SKM-1 treated with dmso at 0.1 percent for 144 hours (cell line): Measurements from ENCODE around the gene TSPAN32.

ENCODE experiments used
- DNase-seq: peaks from one replicate; lab custom pipeline; 2025; ENCODE audit not compliant: unreplicated experiment; lab: John Stamatoyannopoulos, UW

The TSPAN32 gene

GRCh38 chr11:2301631-2302305 lies at the start of gene TSPAN32, which contains the start of gene C11orf21:
TSPAN32 (plus strand) TSS chr11:2302013; CDS start chr11:2302150, 137 bp downstream.
C11orf21 (minus strand) TSS chr11:2301918; CDS start chr11:2301808, 110 bp downstream.
- peak; percentile 96 for DNase-seq

GRCh38 chr11:2252018-2252417 lies 49.8 kb upstream of the TSPAN32 start:
- no peak for DNase-seq

GRCh38 chr11:2256293-2256913 lies 45.4 kb upstream of the TSPAN32 start:
- no peak for DNase-seq

- no peak for DNase-seq
Measured at GRCh38 chr11:2256951-2257700, 44.7 kb upstream of the TSPAN32 start.

- no peak for DNase-seq
Measured at GRCh38 chr11:2258501-2259465, 43.0 kb upstream of the TSPAN32 start.

- DNase-seq: no peak
Measured at GRCh38 chr11:2259466-2259830, 42.4 kb upstream of the TSPAN32 start.

GRCh38 chr11:2259897-2260451 lies 41.8 kb upstream of the TSPAN32 start:
- DNase-seq: no peak

- no peak for DNase-seq
Measured at GRCh38 chr11:2260491-2261364, 41.1 kb upstream of the TSPAN32 start.

- DNase-seq: no peak
Measured at GRCh38 chr11:2261436-2262230, 40.2 kb upstream of the TSPAN32 start.

- no peak for DNase-seq
Measured at GRCh38 chr11:2262301-2263070, 39.3 kb upstream of the TSPAN32 start.

- DNase-seq: no peak
Measured at GRCh38 chr11:2263071-2263565, 38.7 kb upstream of the TSPAN32 start.

GRCh38 chr11:2263724-2264360 lies 38.0 kb upstream of the TSPAN32 start:
- no peak for DNase-seq

- DNase-seq: no peak
Measured at GRCh38 chr11:2264366-2265053, 37.3 kb upstream of the TSPAN32 start.

- DNase-seq: peak; percentile 52
Measured at GRCh38 chr11:2265396-2265795, 36.4 kb upstream of the TSPAN32 start.

GRCh38 chr11:2265854-2266585 lies 35.8 kb upstream of the TSPAN32 start:
- no peak for DNase-seq
